Endothelial cell of umbilical vein (primary cell): Measurements from ENCODE around the gene NLGN1.

Experiments used
- EZH2 ChIP-seq: IDR thresholded peaks from 2 replicates; pipeline ENCODE4 v1.6.1; 2012; ENCODE audit warnings: borderline replicate concordance, low read depth, mild to moderate bottlenecking, moderate library complexity, low read length, inconsistent platforms; ENCODE audit not compliant: severe bottlenecking
- JUN ChIP-seq: IDR thresholded peaks from 2 replicates; pipeline ENCODE4 v1.6.1; 2011; ENCODE audit warnings: borderline replicate concordance, low read depth; ENCODE audit not compliant: insufficient read length, insufficient read depth
- MAX ChIP-seq: IDR thresholded peaks from 2 replicates; pipeline ENCODE4 v1.6.1; 2011; ENCODE audit not compliant: insufficient read depth, insufficient read length
- POLR2A ChIP-seq: IDR thresholded peaks from 2 replicates; pipeline ENCODE4 v1.6.1; 2012; ENCODE audit warnings: low read depth, mild to moderate bottlenecking, control low read depth, low read length
- POLR2AphosphoS5 ChIP-seq: IDR thresholded peaks from 2 replicates; pipeline ENCODE4 v1.6.1; 2012; ENCODE audit warnings: low read depth, mild to moderate bottlenecking, control low read depth, low read length, moderate library complexity; ENCODE audit not compliant: insufficient read depth
- TF ChIP-seq, protein P1 (sequence below), 2 donors: IDR thresholded peaks; 1 replicate in 1 of 2; 2 replicates in 1 of 2; pipeline ENCODE4 v1.5.1; 2011; ENCODE audit warnings: low read length in 2 of 2, mild to moderate bottlenecking in 2 of 2, moderate library complexity in 2 of 2, control low read depth in 1 of 2, inconsistent platforms in 1 of 2, low read depth in 1 of 2; ENCODE audit not compliant: insufficient read depth in 1 of 2; ENCODE audit errors: extremely low read depth in 1 of 2

DNA sequence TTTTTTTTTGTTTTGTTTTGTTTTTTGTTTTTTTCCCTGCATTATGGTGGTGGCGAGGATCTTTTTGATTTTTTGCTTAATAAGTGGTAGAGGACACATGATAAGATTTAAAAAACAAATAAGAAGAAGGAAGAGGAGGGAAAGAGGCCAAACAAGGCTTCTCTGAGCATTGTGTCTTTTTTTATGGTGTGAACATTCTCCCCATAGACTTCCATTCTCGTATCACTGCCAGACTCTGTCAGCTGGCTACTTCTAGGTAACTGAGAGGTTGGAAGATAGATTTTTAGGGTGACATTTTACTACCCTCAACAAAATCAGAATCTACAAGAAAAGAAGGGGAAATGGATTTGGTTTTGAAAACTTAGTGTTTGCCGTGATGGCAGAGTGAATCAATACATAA is 3.8 kb downstream of the NLGN1 start:
- TF ChIP-seq, protein P1, sequence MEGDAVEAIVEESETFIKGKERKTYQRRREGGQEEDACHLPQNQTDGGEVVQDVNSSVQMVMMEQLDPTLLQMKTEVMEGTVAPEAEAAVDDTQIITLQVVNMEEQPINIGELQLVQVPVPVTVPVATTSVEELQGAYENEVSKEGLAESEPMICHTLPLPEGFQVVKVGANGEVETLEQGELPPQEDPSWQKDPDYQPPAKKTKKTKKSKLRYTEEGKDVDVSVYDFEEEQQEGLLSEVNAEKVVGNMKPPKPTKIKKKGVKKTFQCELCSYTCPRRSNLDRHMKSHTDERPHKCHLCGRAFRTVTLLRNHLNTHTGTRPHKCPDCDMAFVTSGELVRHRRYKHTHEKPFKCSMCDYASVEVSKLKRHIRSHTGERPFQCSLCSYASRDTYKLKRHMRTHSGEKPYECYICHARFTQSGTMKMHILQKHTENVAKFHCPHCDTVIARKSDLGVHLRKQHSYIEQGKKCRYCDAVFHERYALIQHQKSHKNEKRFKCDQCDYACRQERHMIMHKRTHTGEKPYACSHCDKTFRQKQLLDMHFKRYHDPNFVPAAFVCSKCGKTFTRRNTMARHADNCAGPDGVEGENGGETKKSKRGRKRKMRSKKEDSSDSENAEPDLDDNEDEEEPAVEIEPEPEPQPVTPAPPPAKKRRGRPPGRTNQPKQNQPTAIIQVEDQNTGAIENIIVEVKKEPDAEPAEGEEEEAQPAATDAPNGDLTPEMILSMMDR (IDR thresholded peaks at IDR 0.05; ENCODE audit: extremely low read depth in 1 of 2, insufficient read depth in 1 of 2, low read depth in 1 of 2, low read length in 2 of 2): no peak
- TF ChIP-seq POLR2AphosphoS5 (no peak), EZH2 (no peak), JUN (no peak), POLR2A (no peak), MAX (no peak)
